ENCODE measurements around the gene BUB1B.
"Not testable (repeated sequence)": the region's sequence is repeated elsewhere in the genome, so short reads cannot be mapped to it uniquely, and the experiment has no call there.

BUB1B gene

GRCh38 chr15:40155270-40155910, 5.5 kb upstream of the BUB1B start:
- no peak for DNase-seq (ENCODE audit: low read depth)
- no peak overlapping the region for H3K4me3 ChIP-seq (ENCODE audit: control insufficient read depth, low read depth, low read length)
- TF ChIP-seq, protein P1, sequence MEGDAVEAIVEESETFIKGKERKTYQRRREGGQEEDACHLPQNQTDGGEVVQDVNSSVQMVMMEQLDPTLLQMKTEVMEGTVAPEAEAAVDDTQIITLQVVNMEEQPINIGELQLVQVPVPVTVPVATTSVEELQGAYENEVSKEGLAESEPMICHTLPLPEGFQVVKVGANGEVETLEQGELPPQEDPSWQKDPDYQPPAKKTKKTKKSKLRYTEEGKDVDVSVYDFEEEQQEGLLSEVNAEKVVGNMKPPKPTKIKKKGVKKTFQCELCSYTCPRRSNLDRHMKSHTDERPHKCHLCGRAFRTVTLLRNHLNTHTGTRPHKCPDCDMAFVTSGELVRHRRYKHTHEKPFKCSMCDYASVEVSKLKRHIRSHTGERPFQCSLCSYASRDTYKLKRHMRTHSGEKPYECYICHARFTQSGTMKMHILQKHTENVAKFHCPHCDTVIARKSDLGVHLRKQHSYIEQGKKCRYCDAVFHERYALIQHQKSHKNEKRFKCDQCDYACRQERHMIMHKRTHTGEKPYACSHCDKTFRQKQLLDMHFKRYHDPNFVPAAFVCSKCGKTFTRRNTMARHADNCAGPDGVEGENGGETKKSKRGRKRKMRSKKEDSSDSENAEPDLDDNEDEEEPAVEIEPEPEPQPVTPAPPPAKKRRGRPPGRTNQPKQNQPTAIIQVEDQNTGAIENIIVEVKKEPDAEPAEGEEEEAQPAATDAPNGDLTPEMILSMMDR (IDR thresholded peaks at IDR 0.05; ENCODE audit: control insufficient read depth, insufficient read depth, low read depth, low read length, missing control alignments) = no peak

GRCh38 chr15:40157778-40158447, 3.0 kb upstream of the BUB1B start:
- TF ChIP-seq, protein P1 (IDR thresholded peaks at IDR 0.05; ENCODE audit: control insufficient read depth, insufficient read depth, low read depth, low read length, missing control alignments) = no peak
- no peak overlapping the region for H3K4me3 ChIP-seq (ENCODE audit: control insufficient read depth, low read depth, low read length)
- no peak for DNase-seq (ENCODE audit: low read depth)

GRCh38 chr15:40160021-40160420, 848 bp upstream of the BUB1B start:
- no peak overlapping the region for H3K4me3 ChIP-seq (ENCODE audit: control insufficient read depth, low read depth, low read length)
- no peak for DNase-seq (ENCODE audit: low read depth)
- TF ChIP-seq, protein P1 (IDR thresholded peaks at IDR 0.05; ENCODE audit: control insufficient read depth, insufficient read depth, low read depth, low read length, missing control alignments) = no peak

DNA sequence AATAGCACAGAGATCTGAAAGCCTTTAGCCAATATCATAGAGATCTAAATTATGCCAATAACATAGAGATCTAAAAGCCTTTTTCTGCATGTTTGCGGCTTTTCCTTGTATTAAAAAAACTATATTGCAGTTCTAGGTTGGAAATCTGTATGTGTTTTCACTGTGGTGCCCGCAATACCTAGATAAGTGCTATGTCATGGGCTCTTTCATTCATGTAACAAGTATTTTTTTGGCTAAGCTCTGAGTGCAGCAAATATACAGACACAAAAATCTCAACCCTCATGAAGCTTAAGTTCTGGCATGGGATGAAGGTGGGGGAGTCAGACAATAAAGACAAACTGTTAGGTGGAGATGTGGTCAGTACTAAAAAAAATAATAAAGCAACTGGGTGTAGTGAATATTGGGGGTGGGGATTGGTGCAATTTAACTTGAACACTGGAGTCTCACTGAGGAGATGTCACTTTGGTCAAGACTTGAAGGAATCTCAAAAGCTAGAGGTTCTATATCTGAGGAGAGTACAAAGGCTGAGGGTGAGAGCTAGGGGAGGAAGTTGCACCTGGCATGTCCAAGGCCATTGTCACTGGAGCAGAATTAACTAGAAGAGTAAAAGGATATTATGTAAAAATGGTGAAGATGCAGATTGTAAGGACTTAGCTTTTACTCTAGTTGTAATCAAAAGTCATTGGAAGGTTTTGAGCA, 973 bp downstream of the BUB1B start:
- no peak for DNase-seq (ENCODE audit: low read depth)
- H3K4me3 ChIP-seq (ENCODE audit: control insufficient read depth, low read depth, low read length) = peak overlapping the region; percentile 89
- TF ChIP-seq, protein P1 (IDR thresholded peaks at IDR 0.05; ENCODE audit: control insufficient read depth, insufficient read depth, low read depth, low read length, missing control alignments) = no peak

DNA sequence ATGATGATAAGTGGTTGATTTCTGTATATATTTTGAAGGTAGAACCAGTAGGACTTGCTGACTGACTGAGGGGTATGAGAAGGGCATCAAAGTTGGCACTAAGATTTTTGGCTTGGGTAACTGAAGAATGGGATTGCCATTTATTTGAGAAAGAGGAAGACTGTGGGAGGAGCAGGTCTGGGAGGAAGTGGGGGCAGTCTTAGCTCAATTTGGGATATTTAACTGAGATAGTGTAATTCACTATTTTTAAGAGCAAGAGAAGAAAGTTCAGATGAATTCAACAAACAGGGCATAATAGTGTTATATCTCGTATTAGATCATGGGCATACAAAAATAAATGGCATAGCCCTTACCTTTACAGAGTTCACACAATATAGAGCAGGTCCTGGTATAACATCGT, 1.7 kb downstream of the BUB1B start:
- no peak for DNase-seq (ENCODE audit: low read depth)
- TF ChIP-seq, protein P1 (IDR thresholded peaks at IDR 0.05; ENCODE audit: control insufficient read depth, insufficient read depth, low read depth, low read length, missing control alignments) = no peak
- H3K4me3 ChIP-seq (ENCODE audit: control insufficient read depth, low read depth, low read length) = no peak overlapping the region; the same call in 1 of the 2 replicates

- TF ChIP-seq, protein P1 (IDR thresholded peaks at IDR 0.05; ENCODE audit: control insufficient read depth, insufficient read depth, low read depth, low read length, missing control alignments) = no peak
- DNase-seq (ENCODE audit: low read depth) = no peak
- H3K4me3 ChIP-seq (ENCODE audit: control insufficient read depth, low read depth, low read length) = no peak overlapping the region
Observed at GRCh38 chr15:40163657-40164416, 3.0 kb downstream of the BUB1B start.

DNA sequence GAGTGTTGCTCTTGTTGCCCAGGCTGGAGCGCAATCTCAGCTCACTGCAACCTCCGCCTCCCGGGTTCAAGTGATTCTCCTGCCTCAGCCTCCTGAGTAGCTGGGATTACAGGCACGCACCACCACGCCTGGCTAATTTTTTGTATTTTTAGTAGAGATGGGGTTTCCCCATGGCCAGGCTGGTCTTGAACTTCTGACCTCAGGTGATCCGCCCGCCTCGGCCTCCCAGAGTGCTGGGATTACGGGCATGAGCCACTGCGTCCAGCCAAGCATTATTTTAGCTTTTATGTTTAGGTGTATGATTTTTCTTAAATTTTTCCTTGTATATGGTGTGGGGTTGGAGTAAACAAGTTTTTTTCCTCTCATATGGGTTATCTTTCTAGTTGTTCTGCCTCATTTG, 6.5 kb downstream of the BUB1B start:
- H3K4me3 ChIP-seq (ENCODE audit: control insufficient read depth, low read depth, low read length); DNase-seq (ENCODE audit: low read depth): not testable (repeated sequence)

Data from AG09309 (cell line).